HUES48 (cell line): ENCODE data around the gene CRY2.

Source experiments
- H3K27ac ChIP-seq: one replicate; pipeline ENCODE4 v1.7.0; 2013; ENCODE audit warnings: low read depth, low read length, inconsistent platforms
- H3K27me3 ChIP-seq: 2 replicates; pipeline ENCODE4 v1.6.1; 2013; ENCODE audit warnings: mild to moderate bottlenecking, low read length; ENCODE audit not compliant: control insufficient read depth, insufficient read depth
- H3K36me3 ChIP-seq: 2 replicates; pipeline ENCODE4 v1.6.1; 2013; ENCODE audit warnings: low read length; ENCODE audit not compliant: control insufficient read depth, insufficient read depth
- H3K4me1 ChIP-seq: 2 replicates; pipeline ENCODE4 v1.6.1; 2013; ENCODE audit warnings: mild to moderate bottlenecking, low read length; ENCODE audit not compliant: control insufficient read depth, insufficient read depth
- H3K4me3 ChIP-seq: 2 replicates; pipeline ENCODE4 v1.5.1; 2013; ENCODE audit warnings: mild to moderate bottlenecking, low read depth, low read length
- H3K9ac ChIP-seq: 2 replicates; pipeline ENCODE4 v1.6.1; 2013; ENCODE audit warnings: mild to moderate bottlenecking, low read depth, low read length, moderate library complexity
- H3K9me3 ChIP-seq: 2 replicates; pipeline ENCODE4 v1.6.1; 2013; ENCODE audit warnings: low read length; ENCODE audit not compliant: control insufficient read depth, insufficient read depth

The CRY2 gene

DNA sequence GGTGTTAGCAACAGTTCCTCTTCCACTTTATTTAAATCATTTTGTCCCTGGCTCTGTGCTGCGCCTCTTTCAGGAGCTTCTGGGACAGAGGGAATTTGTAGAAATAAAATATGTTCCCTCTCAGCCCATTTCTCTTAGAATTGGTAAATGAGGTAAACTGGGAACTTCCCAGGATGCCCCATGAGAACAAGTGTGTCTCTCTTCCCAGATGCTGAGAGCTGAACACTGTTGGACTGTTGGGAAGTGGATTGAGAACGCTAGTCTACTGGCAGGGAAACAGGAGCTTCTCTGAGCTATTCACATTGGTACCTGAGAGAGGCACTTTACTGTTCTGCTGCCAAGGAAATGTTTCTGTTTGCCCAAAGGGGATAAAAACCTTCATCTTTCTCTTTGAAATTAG, 4.0 kb downstream of the CRY2 start:
- Histone ChIP-seq H3K4me1 (peaks cover 48% of the 10 kb centered on the region), H3K27ac (no peak overlapping the region), H3K4me3 (no peak overlapping the region), H3K9me3 (no peaks in the 10 kb centered on the region), H3K27me3 (peaks cover 7% of the 10 kb centered on the region), H3K9ac (no peak overlapping the region), H3K36me3 (peaks cover 4% of the 10 kb centered on the region)

DNA sequence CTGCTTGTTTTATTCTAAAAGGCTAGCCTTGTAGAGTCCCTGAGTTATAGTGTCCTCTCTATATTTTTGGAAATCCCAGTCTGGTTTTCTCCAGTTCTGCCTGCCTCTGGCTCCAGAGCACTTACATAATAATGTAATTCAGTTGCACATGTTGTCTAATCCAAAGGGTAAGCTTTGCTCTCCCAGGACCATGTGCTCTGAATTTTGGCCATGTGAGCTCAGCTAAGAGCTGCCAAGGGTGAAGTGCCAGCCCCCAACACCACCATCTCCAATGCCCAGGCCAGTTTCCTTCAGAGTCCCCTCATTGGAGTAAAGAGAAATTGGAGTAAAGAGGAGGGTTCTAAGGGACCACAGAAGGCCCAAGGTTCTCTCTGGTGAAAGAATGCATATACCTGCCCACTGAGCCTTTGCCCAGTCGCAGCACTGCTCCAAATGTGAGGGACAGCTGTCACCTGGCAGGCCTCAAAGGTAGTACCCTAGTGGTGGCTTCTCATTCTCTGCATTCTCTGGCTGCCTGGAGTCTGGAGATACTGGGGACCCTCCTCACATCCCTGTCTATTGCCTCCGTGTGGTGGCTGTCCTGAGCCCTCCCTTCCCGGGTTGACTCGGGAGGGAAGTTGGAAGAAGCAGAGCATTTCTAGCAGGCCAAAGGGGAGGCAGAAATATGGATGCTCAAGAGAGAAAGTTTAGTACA, 4.9 kb downstream of the CRY2 start:
- H3K27ac ChIP-seq: peak overlapping the region; percentile 56
- peaks cover 48% of the 10 kb centered on the region for H3K4me1 ChIP-seq
- no peak overlapping the region for H3K4me3 ChIP-seq
- H3K9me3 ChIP-seq: no peaks in the 10 kb centered on the region
- peaks cover 8% of the 10 kb centered on the region for H3K36me3 ChIP-seq
- H3K27me3 ChIP-seq: no peaks in the 10 kb centered on the region; the same call in 1 of the 2 replicates
- no peak overlapping the region for H3K9ac ChIP-seq

DNA sequence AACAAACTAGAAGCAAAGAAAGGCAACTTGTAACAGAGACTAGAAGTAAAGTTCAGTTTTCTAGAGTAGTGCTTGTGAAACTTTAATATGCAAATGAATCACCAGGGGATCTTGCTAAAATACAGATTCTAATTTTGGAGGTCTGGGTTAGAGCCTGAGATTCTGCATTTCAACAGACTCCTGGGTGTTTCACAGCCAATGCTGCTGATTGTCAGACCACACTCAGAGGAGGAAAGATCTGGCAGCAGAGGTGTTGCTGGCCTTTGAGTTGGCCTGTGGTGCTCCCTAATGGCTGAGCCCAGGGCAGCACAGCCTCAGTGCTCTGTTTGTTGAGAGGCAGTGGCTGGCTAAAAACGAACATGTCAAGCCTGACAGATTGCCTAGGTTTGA, 5.4 kb downstream of the CRY2 start:
- Histone ChIP-seq H3K4me3 (no peak overlapping the region), H3K36me3 (peaks cover 13% of the 10 kb centered on the region), H3K9ac (no peak overlapping the region), H3K27ac (peak overlapping the region; percentile 56), H3K9me3 (no peaks in the 10 kb centered on the region), H3K4me1 (peaks cover 48% of the 10 kb centered on the region), H3K27me3 (no peaks in the 10 kb centered on the region; the same call in 1 of the 2 replicates)

DNA sequence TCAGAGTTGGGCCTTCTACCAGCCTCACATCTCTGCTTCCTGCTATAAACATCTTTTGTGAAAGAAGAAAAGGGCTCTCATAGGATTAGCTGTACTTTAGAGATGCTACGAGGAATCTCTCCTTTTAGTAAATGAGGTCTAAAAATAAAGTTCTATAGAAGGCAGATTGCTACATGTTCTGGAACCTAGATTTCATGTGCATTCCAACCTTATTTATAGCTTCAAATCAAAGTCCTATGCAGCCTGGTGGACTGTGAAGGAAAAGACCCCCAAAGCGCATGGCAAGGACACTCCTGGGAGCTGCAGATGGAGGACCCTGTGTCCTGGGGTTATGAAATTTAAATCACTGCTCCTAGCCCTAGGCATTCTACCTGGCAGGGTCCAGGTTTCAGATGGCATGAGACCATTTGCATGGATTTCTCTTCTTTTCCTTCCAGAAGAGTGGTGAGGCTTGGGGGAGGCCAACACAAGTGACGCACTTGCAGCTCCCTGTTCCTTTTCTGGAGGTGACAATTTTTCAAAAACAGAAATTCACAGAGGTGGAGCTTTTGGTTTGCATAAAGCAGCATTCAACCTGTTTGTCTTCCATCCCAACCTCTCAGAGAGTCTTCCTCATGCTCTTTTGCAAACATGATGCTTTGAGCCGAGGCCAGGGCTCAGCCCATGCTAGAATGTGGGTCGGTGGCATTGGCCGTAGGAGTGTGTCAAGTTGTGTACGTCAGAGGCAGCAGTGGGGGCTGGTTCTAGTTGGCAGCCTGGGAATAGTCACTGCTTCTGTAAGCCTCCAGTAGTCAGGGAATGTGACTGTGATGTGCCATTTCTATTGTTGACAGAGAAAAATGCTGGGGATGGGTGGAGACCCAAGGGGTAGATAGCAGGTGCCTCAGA, 6.3 kb downstream of the CRY2 start:
- H3K27ac ChIP-seq: no peak overlapping the region
- no peaks in the 10 kb centered on the region; the same call in 1 of the 2 replicates for H3K27me3 ChIP-seq
- H3K9me3 ChIP-seq: no peaks in the 10 kb centered on the region
- H3K9ac ChIP-seq: no peak overlapping the region
- H3K36me3 ChIP-seq: peaks cover 18% of the 10 kb centered on the region
- H3K4me3 ChIP-seq: no peak overlapping the region
- peaks cover 48% of the 10 kb centered on the region for H3K4me1 ChIP-seq

DNA sequence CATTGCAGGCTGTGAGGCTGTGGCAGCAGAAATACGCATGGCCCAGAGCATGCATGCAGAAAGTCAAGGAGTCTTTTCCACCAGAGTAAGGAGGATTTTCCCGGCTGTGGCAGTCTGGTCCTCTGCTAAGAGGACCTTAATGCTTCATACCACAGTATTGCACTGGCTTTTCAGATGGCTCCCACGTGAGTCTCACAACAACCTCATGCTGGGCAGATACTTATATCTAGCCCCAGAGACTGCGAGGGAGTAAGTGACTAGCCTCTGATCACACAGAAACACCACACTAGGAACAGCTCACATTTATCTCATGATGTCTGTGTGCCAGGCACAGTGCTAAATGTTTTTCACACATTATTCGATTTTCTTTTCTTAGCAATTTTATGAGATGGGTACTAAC, 8.0 kb downstream of the CRY2 start:
- Histone ChIP-seq H3K36me3 (peaks cover 21% of the 10 kb centered on the region), H3K9me3 (no peaks in the 10 kb centered on the region), H3K4me1 (peaks cover 54% of the 10 kb centered on the region), H3K27ac (peak overlapping the region; percentile 37), H3K27me3 (no peaks in the 10 kb centered on the region), H3K9ac (no peak overlapping the region; the same call in 1 of the 2 replicates), H3K4me3 (no peak overlapping the region)

DNA sequence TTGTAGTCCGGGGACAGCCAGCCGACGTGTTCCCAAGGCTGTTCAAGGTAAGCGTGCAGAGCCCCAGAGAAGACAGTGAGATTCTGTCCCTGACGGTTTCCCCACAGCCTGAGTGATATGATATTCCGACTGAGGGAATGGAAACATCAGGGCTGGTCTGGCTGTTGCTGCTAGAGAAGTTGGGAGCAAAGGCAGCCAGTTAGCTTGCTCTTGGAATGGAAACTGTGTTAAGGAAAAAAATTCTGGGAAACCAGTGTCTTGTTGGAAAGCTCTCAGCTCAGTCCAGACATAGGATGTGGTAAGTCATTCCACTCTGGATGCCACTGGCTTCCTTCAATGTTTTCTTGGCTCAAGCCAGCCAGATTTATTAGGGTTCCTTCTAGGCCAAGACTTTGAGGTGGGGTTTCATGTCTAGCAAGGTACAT, 8.8 kb downstream of the CRY2 start:
- Histone ChIP-seq H3K4me1 (peaks cover 54% of the 10 kb centered on the region), H3K36me3 (peaks cover 27% of the 10 kb centered on the region), H3K4me3 (no peak overlapping the region), H3K9me3 (no peaks in the 10 kb centered on the region), H3K27me3 (no peaks in the 10 kb centered on the region), H3K27ac (no peak overlapping the region), H3K9ac (no peak overlapping the region)

DNA sequence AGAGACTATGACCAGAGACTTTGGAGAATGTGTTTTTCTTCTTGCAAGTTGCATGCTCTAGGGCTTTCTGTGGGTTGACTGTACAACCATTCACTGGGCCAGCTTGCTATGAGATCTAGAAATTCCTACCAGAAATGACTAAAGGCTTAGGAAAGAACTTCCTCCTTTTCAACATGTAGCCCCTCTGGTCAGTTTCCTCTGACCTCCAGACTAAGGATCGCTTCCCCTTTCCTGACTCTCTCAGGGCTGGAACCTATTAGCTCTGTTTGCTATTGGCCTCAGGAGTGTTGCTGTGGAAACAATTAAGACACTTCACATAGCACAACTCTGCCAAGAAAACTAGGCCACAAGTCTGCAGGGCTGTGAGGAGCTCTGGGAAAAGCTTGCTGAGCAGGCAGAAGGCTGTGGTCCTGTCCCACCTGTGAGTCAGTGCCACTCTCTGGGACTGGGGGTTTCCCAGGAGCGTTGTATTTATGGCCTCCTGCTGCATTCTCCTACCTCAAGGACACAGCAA, 10.7 kb downstream of the CRY2 start:
- Histone ChIP-seq H3K4me3 (no peak overlapping the region), H3K9ac (no peak overlapping the region), H3K36me3 (peaks cover 47% of the 10 kb centered on the region), H3K27me3 (no peaks in the 10 kb centered on the region), H3K9me3 (no peaks in the 10 kb centered on the region), H3K27ac (peak overlapping the region; percentile 7), H3K4me1 (peaks cover 40% of the 10 kb centered on the region)

DNA sequence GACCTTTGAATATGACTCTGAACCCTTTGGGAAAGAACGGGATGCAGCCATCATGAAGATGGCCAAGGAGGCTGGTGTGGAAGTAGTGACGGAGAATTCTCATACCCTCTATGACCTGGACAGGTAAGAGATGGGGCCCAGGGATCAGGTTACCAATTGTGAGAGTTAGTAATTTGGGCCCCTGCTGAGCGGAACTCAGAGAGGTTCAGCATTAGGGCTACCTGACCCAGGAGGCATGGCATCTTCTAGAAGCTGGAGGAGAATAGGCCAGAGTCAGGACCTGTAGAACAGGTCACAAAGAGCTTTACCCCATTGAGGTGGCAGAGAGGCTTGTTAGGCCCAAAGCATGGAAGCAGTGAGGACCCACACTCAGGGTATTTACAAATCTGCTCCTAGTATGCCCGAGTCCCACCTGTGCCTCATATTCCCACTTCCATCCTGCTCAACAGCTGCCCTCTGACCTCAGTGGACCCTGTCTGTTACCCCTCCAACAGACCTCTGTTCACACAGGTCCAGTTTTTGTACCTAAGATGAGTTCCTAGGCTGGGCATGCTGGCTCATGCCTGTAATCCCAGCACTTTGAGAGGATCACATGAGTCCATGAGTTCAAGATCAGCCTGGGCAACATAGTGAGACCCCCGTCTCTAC, 11.6 kb downstream of the CRY2 start:
- no peak overlapping the region for H3K27ac ChIP-seq
- no peaks in the 10 kb centered on the region for H3K9me3 ChIP-seq
- H3K9ac ChIP-seq: no peak overlapping the region
- peaks cover 55% of the 10 kb centered on the region for H3K36me3 ChIP-seq
- H3K4me1 ChIP-seq: peaks cover 32% of the 10 kb centered on the region
- H3K4me3 ChIP-seq: no peak overlapping the region
- no peaks in the 10 kb centered on the region for H3K27me3 ChIP-seq

DNA sequence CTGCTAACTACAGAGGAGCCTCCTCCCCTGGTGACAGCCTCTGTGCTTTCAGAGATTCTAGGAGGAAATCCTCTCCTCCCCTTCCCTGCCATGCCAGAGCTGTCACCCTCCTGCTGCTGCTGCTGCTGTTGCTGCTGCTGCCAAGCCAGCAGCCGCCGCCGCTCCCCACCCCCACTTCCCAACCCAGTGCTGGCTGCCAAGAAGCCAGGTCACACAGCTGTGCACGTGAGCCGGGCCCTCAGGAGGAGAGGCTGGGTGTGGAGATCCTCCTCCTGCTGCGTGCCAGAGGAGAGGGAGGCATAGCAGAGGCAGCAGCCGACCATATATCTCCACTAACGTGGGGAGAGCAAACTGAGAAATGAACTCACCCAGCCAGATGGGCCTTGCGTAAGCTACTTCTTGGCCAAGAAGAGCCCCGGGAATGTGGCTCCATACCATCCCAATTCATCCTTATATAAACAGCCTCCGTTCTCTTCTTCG, 12.4 kb downstream of the CRY2 start:
- H3K36me3 ChIP-seq: peaks cover 61% of the 10 kb centered on the region
- no peak overlapping the region for H3K9ac ChIP-seq
- no peak overlapping the region for H3K27ac ChIP-seq
- H3K9me3 ChIP-seq: no peaks in the 10 kb centered on the region
- no peak overlapping the region for H3K4me3 ChIP-seq
- peaks cover 26% of the 10 kb centered on the region for H3K4me1 ChIP-seq
- no peaks in the 10 kb centered on the region for H3K27me3 ChIP-seq

DNA sequence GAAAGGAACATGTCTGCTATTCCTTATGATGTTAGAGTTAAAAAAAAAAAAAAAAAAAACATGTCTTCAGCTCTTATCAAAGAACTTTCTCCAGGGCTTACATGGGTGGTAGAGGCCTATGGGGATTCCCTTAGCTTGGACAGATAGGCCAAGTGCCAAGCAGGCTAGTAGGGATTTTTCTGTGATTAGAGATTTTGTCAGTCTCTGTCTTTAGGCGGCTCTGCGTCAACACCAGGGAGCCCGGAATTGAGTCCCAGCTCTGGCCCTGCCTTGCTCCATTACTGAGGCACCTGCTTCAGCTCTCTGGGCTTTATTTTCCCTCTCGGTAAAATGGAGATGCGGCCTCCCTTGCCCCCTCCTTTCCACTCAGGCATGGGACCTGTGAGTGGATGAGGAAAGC, 13.1 kb downstream of the CRY2 start:
- Histone ChIP-seq H3K27ac (no peak overlapping the region), H3K4me1 (peaks cover 19% of the 10 kb centered on the region), H3K9ac (no peak overlapping the region), H3K36me3 (peaks cover 61% of the 10 kb centered on the region), H3K9me3 (no peaks in the 10 kb centered on the region), H3K27me3 (no peaks in the 10 kb centered on the region), H3K4me3 (no peak overlapping the region)
